Transverse colon (tissue), 4 donors: ENCODE results near the gene CAPZA1. TPM values are rescaled to one million over a fixed set of nuclear protein-coding genes. Genes with fewer than 3 reads are reported as not detected.

Experiments used
- DNase-seq: peaks from one replicate; pipeline ENCODE4 v3.0.0-alpha.2; 2019
- H3K27ac ChIP-seq, 4 donors: fragments of 200-600 bp; sonication (generic); 2 replicates each; pipeline ENCODE4 v1.5.1; 2016 to 2018; ENCODE audit warnings: inconsistent platforms in 4 of 4
- H3K27me3 ChIP-seq: fragments of 200-600 bp; sonication (generic); 2 replicates; pipeline ENCODE4 v1.5.1; 2017; ENCODE audit warnings: inconsistent platforms
- H3K36me3 ChIP-seq, 4 donors: fragments of 200-600 bp; sonication (generic); 2 replicates each; pipeline ENCODE4 v1.5.1; 2017 to 2019; ENCODE audit warnings: inconsistent platforms in 4 of 4
- H3K4me1 ChIP-seq, 4 donors: fragments of 200-600 bp; sonication (generic); 2 replicates each; pipeline ENCODE4 v1.5.1; 2017 to 2020; ENCODE audit warnings: inconsistent platforms in 4 of 4
- H3K4me3 ChIP-seq, 4 donors: fragments of 200-600 bp; sonication (generic); 1 replicate in 1 of 4; 2 replicates in 3 of 4; pipeline versions ENCODE4 v1.5.1 to v1.6.1; 2017 to 2019; ENCODE audit warnings: inconsistent platforms in 4 of 4
- H3K9me3 ChIP-seq, 2 donors: fragments of 200-600 bp; sonication (generic); 2 replicates each; pipeline ENCODE4 v1.5.1; 2017 to 2019; ENCODE audit warnings: inconsistent platforms in 2 of 2
- CTCF ChIP-seq, 5 experiments: fragments of 200-600 bp in 3 of 5; fragments of 450-650 bp in 2 of 5; sonication (generic) in 3 of 5; IDR thresholded peaks; 1 replicate in 2 of 5; 2 replicates in 3 of 5; pipeline ENCODE4 v1.5.1; 2016 to 2017; ENCODE audit warnings: antibody characterized with exemption in 5 of 5, inconsistent platforms in 3 of 5, mild to moderate bottlenecking in 2 of 5, moderate library complexity in 1 of 5
- EP300 ChIP-seq: sonication (generic); formaldehyde crosslinking; IDR thresholded peaks from one replicate; pipeline ENCODE4 v1.6.1; 2017; ENCODE audit warnings: antibody characterized with exemption, low read depth
- POLR2A ChIP-seq: fragments of 450-650 bp; IDR thresholded peaks from one replicate; pipeline ENCODE4 v1.6.1; 2016; ENCODE audit warnings: antibody characterized with exemption, mild to moderate bottlenecking, moderate library complexity
- POLR2AphosphoS5 ChIP-seq, 3 donors: sonication (generic); formaldehyde crosslinking; IDR thresholded peaks; one replicate each; pipeline ENCODE4 v1.6.1; 2016; ENCODE audit warnings: antibody characterized with exemption in 3 of 3
- WGBS, 2 donors: methylation state at CpG; one replicate each; pipeline ENCODE4 v1.1.5; 2018; ENCODE audit warnings: low coverage in 1 of 2; 5-methylcytosine and 5-hydroxymethylcytosine counted together
- in situ Hi-C, 4 donors: fragments of 200-750 bp; cut with MboI; loops; one replicate each; pipeline versions ENCODE4 v1.15.0 to v1.15.1; 2017; ENCODE audit warnings: low sequenced_read_pairs in 3 of 4, low pct_ligation_motif_present in 1 of 4, low pct_unique_long_range_greater_than_20kb in 1 of 4
- intact Hi-C: fragments of 100-400 bp; cut with DNase I; formaldehyde crosslinking; loops from one replicate; pipeline ENCODE4 v1.15.1; 2023; ENCODE audit warnings: low total_unique reads
- total RNA-seq, 4 donors: library from RNA; depleted of rRNA; stranded (reverse); fragments of >200 nt; gene quantifications; one replicate each; pipeline ENCODE4 v1.1.0, GENCODE V29; 2016

CAPZA1 gene
- total RNA-seq, 4 donors from 2014 or later, result 44.2 to 228 (median 123) TPM

DNA sequence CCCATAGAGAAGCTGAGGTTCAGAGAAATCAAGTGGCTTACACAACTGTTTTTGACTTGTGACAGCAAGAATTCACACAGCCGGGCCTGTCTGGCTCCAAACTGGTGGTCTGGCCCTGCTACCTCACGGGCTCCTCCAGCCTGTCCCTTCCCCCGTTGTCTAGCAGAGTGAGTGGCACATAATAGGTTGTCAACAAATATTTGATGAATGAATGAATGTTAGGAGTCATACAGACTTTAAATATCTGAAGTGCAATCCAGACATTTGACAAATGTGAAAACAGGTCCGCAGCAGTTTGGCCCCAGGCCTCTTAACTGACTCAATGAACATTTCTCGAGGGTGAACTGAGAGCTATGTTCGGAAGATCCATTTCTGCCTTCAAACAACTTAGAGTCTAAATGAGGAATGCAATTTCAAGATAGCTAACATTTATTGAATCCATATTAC, 88.4 kb downstream of the CAPZA1 start:
- in situ Hi-C loops (loop anchor here (5.0 to 25.0 kb wide), 4 partner anchors 83 to 354 kb away; partner anchors contain the start of genes CTTNBP2NL (in 4 of the 4) and LRIG2 (in 1 of the 4)), intact Hi-C loops (loop anchor here (5.0 kb wide), 1 partner anchor 316 kb away; no protein-coding TSS in a partner anchor)
- no peaks in the 10 kb centered on the region for H3K9me3 ChIP-seq
- no peak for TF ChIP-seq POLR2A
- WGBS, 2 donors, result 76 to 79% methylated on average over 3 to 6 of the region's 6 CpGs
- DNase-seq, result no peak
- no peaks in the 10 kb centered on the region for H3K27me3 ChIP-seq
- H3K4me3 ChIP-seq, result no peak overlapping the region
- peak overlapping the region in 3 of 4 donors; percentile 99 to 100 (median 99) for H3K27ac ChIP-seq
- no peaks in the 10 kb centered on the region for H3K36me3 ChIP-seq
- peaks cover 25 to 35% (median 26%) of the 10 kb centered on the region in 4 donors for H3K4me1 ChIP-seq

DNA sequence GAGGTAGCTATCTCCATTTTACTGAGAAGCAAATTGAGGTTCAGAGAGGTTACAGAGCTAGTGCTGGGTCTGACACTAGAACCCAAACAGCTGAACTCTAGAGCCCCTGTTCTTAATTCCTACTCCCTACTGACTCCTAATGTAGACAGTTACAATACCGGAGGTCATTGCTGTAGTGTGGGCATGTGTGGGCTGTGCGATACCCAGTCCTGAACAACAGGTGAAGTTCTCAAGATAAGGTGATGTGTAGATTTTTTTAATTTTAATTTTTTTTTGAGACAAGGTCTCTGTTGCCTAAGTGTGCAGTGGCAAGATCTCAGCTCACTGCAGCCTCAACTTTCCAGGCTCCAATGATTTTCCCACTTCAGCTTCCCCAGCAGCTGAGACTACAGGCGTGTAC, 88.9 kb downstream of the CAPZA1 start:
- intact Hi-C loops, result loop anchor here (5.0 kb wide), 1 partner anchor 316 kb away; no protein-coding TSS in a partner anchor
- 92 to 93% methylated on average over 1 to 3 of the region's 3 CpGs for WGBS, 2 donors
- H3K4me3 ChIP-seq, result no peak overlapping the region
- H3K27ac ChIP-seq, result no peak overlapping the region
- H3K27me3 ChIP-seq, result no peaks in the 10 kb centered on the region
- H3K4me1 ChIP-seq, result peaks cover 22 to 30% (median 25%) of the 10 kb centered on the region in 4 donors
- no peak for TF ChIP-seq CTCF (IDR thresholded peaks at IDR 0.05)
- no peak for TF ChIP-seq POLR2AphosphoS5 (IDR thresholded peaks at IDR 0.05)
- no peak for TF ChIP-seq POLR2A
- no peak for TF ChIP-seq EP300
- in situ Hi-C loops, result loop anchor here (5.0 to 25.0 kb wide), 4 partner anchors 84 to 354 kb away; partner anchors contain the start of genes CTTNBP2NL (in 4 of the 4) and LRIG2 (in 1 of the 4)
- no peak for DNase-seq
- H3K9me3 ChIP-seq, result no peaks in the 10 kb centered on the region
- H3K36me3 ChIP-seq, result no peaks in the 10 kb centered on the region

DNA sequence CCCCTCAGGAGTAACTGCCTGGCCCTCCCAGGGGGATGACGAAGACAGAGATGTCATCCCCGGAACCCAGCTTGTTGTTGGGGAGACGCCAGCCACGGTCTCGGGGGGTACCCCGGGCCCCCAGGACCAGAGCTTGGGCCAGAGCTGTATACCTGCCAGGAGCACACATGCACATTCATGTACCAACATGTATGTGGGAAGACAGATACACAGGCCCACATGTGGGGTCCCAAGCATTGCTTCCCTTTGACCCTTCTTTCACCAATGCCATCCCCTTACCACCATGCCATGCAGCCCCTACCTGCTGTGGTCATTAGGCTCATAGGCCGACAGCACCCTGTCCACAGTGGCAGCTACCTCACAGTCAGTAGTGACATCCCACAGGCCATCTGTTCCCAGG, 90.5 kb downstream of the CAPZA1 start:
- H3K27ac ChIP-seq, result no peak overlapping the region
- H3K36me3 ChIP-seq, result no peaks in the 10 kb centered on the region
- intact Hi-C loops (loop anchor here (10.0 kb wide), 1 partner anchor 365 kb away; the partner anchor contains the start of gene LRIG2), in situ Hi-C loops (loop anchor here in 2 of 4 donors (10.0 to 25.0 kb wide), 2 partner anchors 95 to 352 kb away; partner anchors contain the start of genes CAPZA1 (in 1 of the 2), LRIG2 (in 1 of the 2) and ST7L (in 1 of the 2))
- H3K4me1 ChIP-seq, result peaks cover 13 to 26% (median 22%) of the 10 kb centered on the region in 4 donors
- WGBS, 2 donors, result 87% methylated on average over 7 of the region's 7 CpGs; no CpG with 5 or more reads in 1 of the 2 donors
- H3K9me3 ChIP-seq, result no peaks in the 10 kb centered on the region
- no peak for TF ChIP-seq POLR2A
- no peak for TF ChIP-seq CTCF (IDR thresholded peaks at IDR 0.05)
- TF ChIP-seq POLR2AphosphoS5 (IDR thresholded peaks at IDR 0.05), result no peak
- TF ChIP-seq EP300, result no peak
- no peaks in the 10 kb centered on the region for H3K27me3 ChIP-seq
- H3K4me3 ChIP-seq, result no peak overlapping the region
- no peak for DNase-seq

DNA sequence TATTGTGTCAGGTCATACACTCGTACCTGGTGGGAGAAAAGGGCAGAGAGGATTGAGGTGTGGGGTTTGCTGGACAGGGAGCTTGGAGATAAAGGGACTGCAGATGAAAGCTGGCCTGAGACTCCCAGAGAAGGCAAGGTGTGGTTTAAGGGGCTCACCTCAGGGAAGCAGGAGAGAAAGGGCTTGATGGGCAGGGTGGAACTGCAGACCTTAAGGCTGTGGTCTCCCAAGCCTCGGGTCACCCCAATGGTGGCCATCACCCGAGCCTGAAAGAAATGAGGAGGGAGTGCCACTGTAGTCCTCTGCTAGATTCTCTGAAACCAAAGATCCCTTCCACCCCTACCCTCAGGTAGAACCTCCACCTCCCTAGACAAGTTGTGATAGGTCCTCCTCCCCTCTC, 91.0 kb downstream of the CAPZA1 start:
- no peaks in the 10 kb centered on the region for H3K36me3 ChIP-seq
- WGBS, 2 donors, result 69% methylated on average over 2 of the region's 3 CpGs; no CpG with 5 or more reads in 1 of the 2 donors
- H3K9me3 ChIP-seq, result no peaks in the 10 kb centered on the region
- no peak overlapping the region for H3K4me3 ChIP-seq
- intact Hi-C loops, result loop anchor here (10.0 kb wide), 1 partner anchor 364 kb away; the partner anchor contains the start of gene LRIG2
- no peak overlapping the region for H3K27ac ChIP-seq
- H3K27me3 ChIP-seq, result no peaks in the 10 kb centered on the region
- in situ Hi-C loops, result loop anchor here in 2 of 4 donors (10.0 to 25.0 kb wide), 2 partner anchors 96 to 352 kb away; partner anchors contain the start of genes CAPZA1 (in 1 of the 2), LRIG2 (in 1 of the 2) and ST7L (in 1 of the 2)
- H3K4me1 ChIP-seq, result peaks cover 10 to 25% (median 20%) of the 10 kb centered on the region in 4 donors
- DNase-seq, result no peak
- TF ChIP-seq CTCF (IDR thresholded peaks at IDR 0.05) (no peak), POLR2A (no peak), EP300 (no peak), POLR2AphosphoS5 (IDR thresholded peaks at IDR 0.05) (no peak)
